C4-2B (cell line): ENCODE measurements around the gene SH3PXD2B.

Experiments
- ZFX ChIP-seq: fragments of 450-650 bp; IDR thresholded peaks from 2 replicates; pipeline ENCODE4 v1.6.1; 2017
- TF ChIP-seq, protein P1 (sequence below): fragments of 450-650 bp; conservative IDR thresholded peaks from 2 replicates; pipeline ENCODE4 v1.5.1; 2017; ENCODE audit warnings: mild to moderate bottlenecking

DNA sequence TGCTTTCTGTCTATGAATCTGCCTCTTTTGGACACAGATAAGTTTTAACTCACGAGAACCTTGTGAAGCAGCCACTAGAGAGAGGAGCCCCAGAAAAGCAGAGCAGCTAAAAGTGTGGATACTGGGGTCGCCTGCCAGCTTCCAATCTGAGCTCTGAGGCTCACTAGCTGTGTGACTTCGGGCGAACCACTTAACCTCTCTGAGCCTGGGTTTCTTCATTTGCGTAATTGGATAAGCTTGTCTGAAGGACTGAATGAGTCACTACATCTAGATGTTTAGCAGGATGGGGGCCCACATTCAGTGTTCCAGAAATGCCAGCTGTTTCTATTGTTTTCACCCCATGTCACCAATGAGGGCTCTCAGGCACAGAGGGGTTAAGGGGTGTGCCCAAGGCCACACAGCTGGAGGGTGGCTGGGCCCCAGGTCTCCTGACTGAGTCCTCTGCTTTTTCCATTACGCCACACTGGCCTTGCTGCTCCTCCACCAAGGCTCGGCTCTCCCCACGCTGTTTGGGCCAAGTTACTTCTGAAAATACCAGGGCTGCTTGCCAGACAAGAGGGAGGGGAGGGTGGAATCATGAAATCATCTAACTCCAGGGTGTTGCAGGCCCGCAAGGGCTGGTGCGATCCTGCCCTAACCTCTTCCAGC, 36.2 kb downstream of the SH3PXD2B start:
- TF ChIP-seq, protein P1, sequence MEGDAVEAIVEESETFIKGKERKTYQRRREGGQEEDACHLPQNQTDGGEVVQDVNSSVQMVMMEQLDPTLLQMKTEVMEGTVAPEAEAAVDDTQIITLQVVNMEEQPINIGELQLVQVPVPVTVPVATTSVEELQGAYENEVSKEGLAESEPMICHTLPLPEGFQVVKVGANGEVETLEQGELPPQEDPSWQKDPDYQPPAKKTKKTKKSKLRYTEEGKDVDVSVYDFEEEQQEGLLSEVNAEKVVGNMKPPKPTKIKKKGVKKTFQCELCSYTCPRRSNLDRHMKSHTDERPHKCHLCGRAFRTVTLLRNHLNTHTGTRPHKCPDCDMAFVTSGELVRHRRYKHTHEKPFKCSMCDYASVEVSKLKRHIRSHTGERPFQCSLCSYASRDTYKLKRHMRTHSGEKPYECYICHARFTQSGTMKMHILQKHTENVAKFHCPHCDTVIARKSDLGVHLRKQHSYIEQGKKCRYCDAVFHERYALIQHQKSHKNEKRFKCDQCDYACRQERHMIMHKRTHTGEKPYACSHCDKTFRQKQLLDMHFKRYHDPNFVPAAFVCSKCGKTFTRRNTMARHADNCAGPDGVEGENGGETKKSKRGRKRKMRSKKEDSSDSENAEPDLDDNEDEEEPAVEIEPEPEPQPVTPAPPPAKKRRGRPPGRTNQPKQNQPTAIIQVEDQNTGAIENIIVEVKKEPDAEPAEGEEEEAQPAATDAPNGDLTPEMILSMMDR: no peak
- no peak for TF ChIP-seq ZFX
